H9 (cell line): ENCODE results near the gene TSC22D1. TPM values are rescaled to one million over a fixed set of nuclear protein-coding genes. Genes with fewer than 3 reads are reported as not detected.
A peak's percentile ranks its signal among the peaks of the same experiment; 100 is the strongest.

Source experiments
- DNase-seq: peaks from one replicate; pipeline ENCODE4 v3.0.0-alpha.2; 2017
- H2AFZ ChIP-seq: one replicate; pipeline ENCODE4 v1.6.1; 2013; ENCODE audit warnings: mild to moderate bottlenecking, low read length, control low read depth, moderate library complexity
- H2AK5ac ChIP-seq: 2 replicates; pipeline ENCODE4 v1.6.1; 2013; ENCODE audit warnings: low read length, control low read depth, mixed read lengths; ENCODE audit not compliant: insufficient read length
- H2BK120ac ChIP-seq: one replicate; pipeline ENCODE4 v1.6.1; 2013; ENCODE audit warnings: low read depth, mild to moderate bottlenecking, low read length, control low read depth, inconsistent platforms; ENCODE audit not compliant: poor library complexity, severe bottlenecking
- H2BK12ac ChIP-seq: 2 replicates; pipeline ENCODE4 v1.6.1; 2013; ENCODE audit warnings: low read length, control low read depth, mixed read lengths, low read depth; ENCODE audit not compliant: insufficient read length
- H2BK15ac ChIP-seq: 2 replicates; pipeline ENCODE4 v1.6.1; 2013; ENCODE audit warnings: low read depth, low read length, control low read depth
- H2BK20ac ChIP-seq: one replicate; pipeline ENCODE4 v1.6.1; 2013; ENCODE audit warnings: low read depth, mild to moderate bottlenecking, low read length, control low read depth, inconsistent platforms; ENCODE audit not compliant: poor library complexity, severe bottlenecking
- H2BK5ac ChIP-seq: 2 replicates; pipeline ENCODE4 v1.6.1; 2013; ENCODE audit warnings: low read length, control low read depth, mixed read lengths; ENCODE audit not compliant: insufficient read length
- H3K14ac ChIP-seq: 2 replicates; pipeline ENCODE4 v1.6.1; 2013; ENCODE audit warnings: low read length, control low read depth; ENCODE audit not compliant: insufficient read depth
- H3K18ac ChIP-seq: 2 replicates; pipeline ENCODE4 v1.6.1; 2013; ENCODE audit warnings: low read depth, mild to moderate bottlenecking, mixed read lengths, low read length, control low read depth; ENCODE audit not compliant: insufficient read length
- H3K23ac ChIP-seq: 2 replicates; pipeline ENCODE4 v1.6.1; 2013; ENCODE audit warnings: low read length, control low read depth, mixed read lengths, low read depth; ENCODE audit not compliant: insufficient read length
- H3K23me2 ChIP-seq: 2 replicates; pipeline ENCODE4 v1.6.1; 2013; ENCODE audit warnings: low read depth, mild to moderate bottlenecking, mixed read lengths, low read length, control low read depth; ENCODE audit not compliant: insufficient read length, poor library complexity, severe bottlenecking
- H3K27ac ChIP-seq: 2 replicates; pipeline ENCODE4 v1.5.1; 2013; ENCODE audit warnings: low read length, control low read depth, mixed read lengths, low read depth; ENCODE audit not compliant: insufficient read length
- H3K27me3 ChIP-seq: 2 replicates; pipeline ENCODE4 v1.6.1; 2013; ENCODE audit warnings: low read length, control low read depth, inconsistent platforms; ENCODE audit not compliant: insufficient read depth
- H3K4ac ChIP-seq: 2 replicates; pipeline ENCODE4 v1.6.1; 2013; ENCODE audit warnings: low read depth, mild to moderate bottlenecking, control low read depth, inconsistent platforms, low read length, moderate library complexity
- H3K4me1 ChIP-seq: 2 replicates; pipeline ENCODE4 v1.6.1; 2013; ENCODE audit warnings: low read length, control low read depth, inconsistent platforms; ENCODE audit not compliant: insufficient read depth
- H3K4me2 ChIP-seq: 2 replicates; pipeline ENCODE4 v1.6.1; 2013; ENCODE audit warnings: low read length, control low read depth, mixed read lengths; ENCODE audit not compliant: insufficient read length, insufficient read depth
- H3K56ac ChIP-seq: 2 replicates; pipeline ENCODE4 v1.6.1; 2013; ENCODE audit warnings: low read depth, mild to moderate bottlenecking, mixed read lengths, low read length, control low read depth; ENCODE audit not compliant: insufficient read length
- H3K79me1 ChIP-seq: 2 replicates; pipeline ENCODE4 v1.6.1; 2013; ENCODE audit warnings: low read depth, mild to moderate bottlenecking, moderate library complexity, low read length, control low read depth, inconsistent platforms; ENCODE audit not compliant: insufficient read depth, poor library complexity, severe bottlenecking
- H3K79me2 ChIP-seq: 2 replicates; pipeline ENCODE4 v1.6.1; 2013; ENCODE audit warnings: low read length, control low read depth, inconsistent platforms; ENCODE audit not compliant: insufficient read depth
- H3K9ac ChIP-seq: 2 replicates; pipeline ENCODE4 v1.6.1; 2013; ENCODE audit warnings: low read length, control low read depth, mixed read lengths; ENCODE audit not compliant: insufficient read length; ENCODE audit errors: extremely low read depth
- H3K9me3 ChIP-seq: one replicate; pipeline ENCODE4 v1.6.1; 2013; ENCODE audit warnings: low read depth, low read length, inconsistent platforms; ENCODE audit not compliant: control insufficient read depth
- H3T11ph ChIP-seq: one replicate; pipeline ENCODE4 v1.6.1; 2013; ENCODE audit warnings: mild to moderate bottlenecking, low read length, control low read depth, inconsistent platforms
- H4K20me1 ChIP-seq: one replicate; pipeline ENCODE4 v1.6.1; 2013; ENCODE audit not compliant: control insufficient read depth, insufficient read length, insufficient read depth
- H4K5ac ChIP-seq: 2 replicates; pipeline ENCODE4 v1.6.1; 2013; ENCODE audit warnings: low read depth, mild to moderate bottlenecking, mixed read lengths, low read length, control low read depth; ENCODE audit not compliant: insufficient read length
- H4K8ac ChIP-seq: replicated peaks from 2 replicates; pipeline ENCODE4 v1.6.1; 2013; ENCODE audit warnings: low read length, control low read depth, mixed read lengths, low read depth; ENCODE audit not compliant: insufficient read length
- H4K91ac ChIP-seq: 2 replicates; pipeline ENCODE4 v1.6.1; 2013; ENCODE audit warnings: low read depth, mild to moderate bottlenecking, moderate library complexity, mixed read lengths, low read length, control low read depth; ENCODE audit not compliant: insufficient read length
- H3K27ac Mint-ChIP-seq, 3 experiments: 2 replicates in 2 of 3; 3 replicates in 1 of 3; pipeline ENCODE4 v1.8.0; 2020 to 2021; ENCODE audit warnings: mixed read lengths in 3 of 3, mild to moderate bottlenecking in 1 of 3, moderate library complexity in 1 of 3
- H3K27me3 Mint-ChIP-seq: 2 replicates; pipeline ENCODE4 v1.8.0; 2021; ENCODE audit warnings: low read depth, mild to moderate bottlenecking, moderate library complexity, mixed read lengths
- H3K36me3 Mint-ChIP-seq, 3 experiments: 2 replicates in 2 of 3; 3 replicates in 1 of 3; pipeline ENCODE4 v1.8.0; 2020 to 2021; ENCODE audit warnings: low read depth in 3 of 3, mixed read lengths in 3 of 3; ENCODE audit not compliant: insufficient read depth in 1 of 3
- H3K4me1 Mint-ChIP-seq, 2 experiments: 2 replicates each; pipeline ENCODE4 v1.8.0; 2020; ENCODE audit warnings: mixed read lengths in 2 of 2
- H3K4me3 Mint-ChIP-seq, 2 experiments: 2 replicates in 1 of 2; 3 replicates in 1 of 2; pipeline ENCODE4 v1.8.0; 2020 to 2021; ENCODE audit warnings: mild to moderate bottlenecking in 2 of 2, mixed read lengths in 2 of 2, moderate library complexity in 1 of 2
- H3K9me3 Mint-ChIP-seq, 2 experiments: 2 replicates in 1 of 2; 3 replicates in 1 of 2; pipeline ENCODE4 v1.8.0; 2020; ENCODE audit warnings: mild to moderate bottlenecking in 2 of 2, mixed read lengths in 2 of 2, moderate library complexity in 1 of 2
- WGBS: extraction: QIAGEN DNeasy Blood & Tissue Kit; methylation state at CpG from one replicate; pipeline ENCODE4 v1.1.7; 2013; ENCODE audit warnings: missing lambda C conversion rate, low lambda C conversion rate, mixed read lengths; ENCODE audit not compliant: insufficient read length; ENCODE audit errors: extremely low coverage; 5-methylcytosine and 5-hydroxymethylcytosine counted together
- total RNA-seq: library from RNA; stranded (reverse); gene quantifications from 2 replicates; pipeline ENCODE4 v1.2.1, GENCODE V29; 2021
- TF ChIP-seq, protein P1 (sequence below): fragments of 200-600 bp; sonication (generic); conservative IDR thresholded peaks from 3 replicates; pipeline ENCODE4 v1.8.0; 2021; ENCODE audit warnings: antibody characterized with exemption, mild to moderate bottlenecking

TSC22D1 gene
- total RNA-seq, 1 experiment from 2014 or later, result 76.7 TPM

DNA sequence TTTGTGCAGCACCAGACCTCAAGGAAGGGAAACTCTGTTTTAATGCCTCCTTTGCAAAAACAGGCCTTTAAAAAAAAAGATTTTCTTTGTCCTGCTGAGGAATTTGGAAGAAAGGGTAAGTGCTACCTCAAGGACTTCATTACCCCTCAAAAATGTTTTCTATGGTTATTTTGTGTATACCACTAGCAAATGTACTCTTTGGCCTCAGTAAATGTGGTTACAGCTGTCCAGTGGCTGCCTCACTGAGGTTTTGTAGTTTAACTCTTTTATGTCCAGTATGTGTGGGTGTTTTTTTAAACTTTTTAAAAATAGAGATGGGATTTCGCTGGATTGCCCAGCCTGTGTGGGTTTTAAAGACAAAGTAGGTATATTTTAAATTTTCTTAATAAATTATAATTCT is 42.2 kb upstream of the TSC22D1 start:
- no peak overlapping the region for H3K27ac Mint-ChIP-seq
- Histone ChIP-seq H3K4me1 (no peaks in the 10 kb centered on the region), H3K14ac (no peak overlapping the region), H3K27ac (no peak overlapping the region), H4K8ac (no peak overlapping the region), H3T11ph (no peak overlapping the region), H4K91ac (no peak overlapping the region), H2BK5ac (no peak overlapping the region), H3K23me2 (no peaks in the 10 kb centered on the region), H2AK5ac (no peak overlapping the region), H4K20me1 (no peaks in the 10 kb centered on the region), H3K4me2 (no peak overlapping the region), H2BK15ac (no peak overlapping the region), H3K18ac (no peak overlapping the region), H2BK12ac (no peak overlapping the region), H3K4ac (no peak overlapping the region), H4K5ac (no peak overlapping the region), H3K23ac (no peak overlapping the region), H3K9me3 (no peaks in the 10 kb centered on the region), H2AFZ (peak overlapping the region; percentile 32), H3K27me3 (no peaks in the 10 kb centered on the region), H2BK120ac (no peak overlapping the region), H3K79me2 (no peaks in the 10 kb centered on the region), H3K79me1 (no peaks in the 10 kb centered on the region), H2BK20ac (no peak overlapping the region), H3K56ac (no peak overlapping the region), H3K9ac (no peak overlapping the region)
- TF ChIP-seq, protein P1, sequence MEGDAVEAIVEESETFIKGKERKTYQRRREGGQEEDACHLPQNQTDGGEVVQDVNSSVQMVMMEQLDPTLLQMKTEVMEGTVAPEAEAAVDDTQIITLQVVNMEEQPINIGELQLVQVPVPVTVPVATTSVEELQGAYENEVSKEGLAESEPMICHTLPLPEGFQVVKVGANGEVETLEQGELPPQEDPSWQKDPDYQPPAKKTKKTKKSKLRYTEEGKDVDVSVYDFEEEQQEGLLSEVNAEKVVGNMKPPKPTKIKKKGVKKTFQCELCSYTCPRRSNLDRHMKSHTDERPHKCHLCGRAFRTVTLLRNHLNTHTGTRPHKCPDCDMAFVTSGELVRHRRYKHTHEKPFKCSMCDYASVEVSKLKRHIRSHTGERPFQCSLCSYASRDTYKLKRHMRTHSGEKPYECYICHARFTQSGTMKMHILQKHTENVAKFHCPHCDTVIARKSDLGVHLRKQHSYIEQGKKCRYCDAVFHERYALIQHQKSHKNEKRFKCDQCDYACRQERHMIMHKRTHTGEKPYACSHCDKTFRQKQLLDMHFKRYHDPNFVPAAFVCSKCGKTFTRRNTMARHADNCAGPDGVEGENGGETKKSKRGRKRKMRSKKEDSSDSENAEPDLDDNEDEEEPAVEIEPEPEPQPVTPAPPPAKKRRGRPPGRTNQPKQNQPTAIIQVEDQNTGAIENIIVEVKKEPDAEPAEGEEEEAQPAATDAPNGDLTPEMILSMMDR, result no peak
- DNase-seq, result no peak
- peaks cover 4 to 15% of the 10 kb centered on the region in 2 experiments; a peak in 3 of 4 replicates for H3K4me1 Mint-ChIP-seq
- WGBS, result no CpG with 5 or more reads among the region's 1 CpG
- no peaks in the 10 kb centered on the region for H3K9me3 Mint-ChIP-seq
- H3K27me3 Mint-ChIP-seq, result no peaks in the 10 kb centered on the region
- H3K4me3 Mint-ChIP-seq, result no peak overlapping the region
- H3K36me3 Mint-ChIP-seq, result no peaks in the 10 kb centered on the region
